Osteocyte (in vitro differentiated cells): ENCODE measurements around the gene LAMTOR2. TPM values are rescaled to one million over a fixed set of nuclear protein-coding genes. Genes with fewer than 3 reads are reported as not detected.
A peak's percentile ranks its signal among the peaks of the same experiment; 100 is the strongest.

Experiments
- DNase-seq: peaks from one replicate; pipeline ENCODE4 v3.0.0; 2021; ENCODE audit warnings: mixed read lengths; ENCODE audit not compliant: unreplicated experiment; ENCODE audit errors: extremely low spot score
- H3K27ac Mint-ChIP-seq: one replicate; pipeline ENCODE4 v1.8.0; 2021; ENCODE audit warnings: mild to moderate bottlenecking, mixed read lengths; ENCODE audit not compliant: unreplicated experiment
- H3K27me3 Mint-ChIP-seq: one replicate; pipeline ENCODE4 v1.8.0; 2021; ENCODE audit warnings: mixed read lengths; ENCODE audit not compliant: unreplicated experiment
- H3K36me3 Mint-ChIP-seq: one replicate; pipeline ENCODE4 v1.8.0; 2021; ENCODE audit warnings: mixed read lengths; ENCODE audit not compliant: unreplicated experiment
- H3K4me1 Mint-ChIP-seq: one replicate; pipeline ENCODE4 v1.8.0; 2021; ENCODE audit warnings: mixed read lengths; ENCODE audit not compliant: unreplicated experiment
- H3K4me3 Mint-ChIP-seq: one replicate; pipeline ENCODE4 v1.8.0; 2021; ENCODE audit warnings: mild to moderate bottlenecking, moderate library complexity, mixed read lengths; ENCODE audit not compliant: unreplicated experiment
- H3K9me3 Mint-ChIP-seq: one replicate; pipeline ENCODE4 v1.8.0; 2021; ENCODE audit warnings: mixed read lengths; ENCODE audit not compliant: unreplicated experiment
- total RNA-seq: library from RNA; stranded (reverse); gene quantifications from 2 replicates; pipeline ENCODE4 v1.2.1, GENCODE V29; 2021
- TF ChIP-seq, protein P1 (sequence below): fragments of 200-600 bp; sonication (generic); IDR thresholded peaks from 2 replicates; pipeline ENCODE4 v1.5.0; 2021; ENCODE audit warnings: antibody characterized with exemption, mild to moderate bottlenecking, moderate library complexity

Gene LAMTOR2
- total RNA-seq, 1 donor from 2014 or later, result 59.9 TPM

- Mint-ChIP-seq H3K9me3 (no peaks in the 10 kb centered on the region), H3K27ac (no peak overlapping the region), H3K4me1 (no peaks in the 10 kb centered on the region), H3K27me3 (no peaks in the 10 kb centered on the region), H3K36me3 (peaks cover 56% of the 10 kb centered on the region), H3K4me3 (no peak overlapping the region)
- TF ChIP-seq, protein P1, sequence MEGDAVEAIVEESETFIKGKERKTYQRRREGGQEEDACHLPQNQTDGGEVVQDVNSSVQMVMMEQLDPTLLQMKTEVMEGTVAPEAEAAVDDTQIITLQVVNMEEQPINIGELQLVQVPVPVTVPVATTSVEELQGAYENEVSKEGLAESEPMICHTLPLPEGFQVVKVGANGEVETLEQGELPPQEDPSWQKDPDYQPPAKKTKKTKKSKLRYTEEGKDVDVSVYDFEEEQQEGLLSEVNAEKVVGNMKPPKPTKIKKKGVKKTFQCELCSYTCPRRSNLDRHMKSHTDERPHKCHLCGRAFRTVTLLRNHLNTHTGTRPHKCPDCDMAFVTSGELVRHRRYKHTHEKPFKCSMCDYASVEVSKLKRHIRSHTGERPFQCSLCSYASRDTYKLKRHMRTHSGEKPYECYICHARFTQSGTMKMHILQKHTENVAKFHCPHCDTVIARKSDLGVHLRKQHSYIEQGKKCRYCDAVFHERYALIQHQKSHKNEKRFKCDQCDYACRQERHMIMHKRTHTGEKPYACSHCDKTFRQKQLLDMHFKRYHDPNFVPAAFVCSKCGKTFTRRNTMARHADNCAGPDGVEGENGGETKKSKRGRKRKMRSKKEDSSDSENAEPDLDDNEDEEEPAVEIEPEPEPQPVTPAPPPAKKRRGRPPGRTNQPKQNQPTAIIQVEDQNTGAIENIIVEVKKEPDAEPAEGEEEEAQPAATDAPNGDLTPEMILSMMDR, result no peak
- DNase-seq, result no peak
Observed at GRCh38 chr1:156012051-156012817, 42.3 kb upstream of the LAMTOR2 start.

DNA sequence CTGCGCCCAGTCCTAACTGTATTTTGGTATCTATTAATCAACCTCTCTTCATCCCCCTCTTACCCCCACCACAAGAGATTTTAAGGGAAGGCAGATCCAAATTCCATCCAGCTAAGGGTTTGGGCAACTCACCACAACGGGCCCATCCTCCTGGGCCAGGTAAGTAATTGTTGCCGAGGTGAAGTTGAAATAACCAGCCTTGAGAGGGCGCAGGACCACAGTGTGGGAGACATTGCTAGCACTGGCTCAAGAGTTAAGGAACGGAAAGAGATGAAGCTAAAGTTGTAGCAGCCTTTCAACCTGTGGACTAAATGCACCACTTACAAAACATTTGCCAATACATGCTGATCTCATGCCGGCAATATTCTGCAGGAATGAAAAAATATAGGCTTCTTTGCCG, 39.8 kb upstream of the LAMTOR2 start:
- TF ChIP-seq, protein P1, result no peak
- Mint-ChIP-seq H3K27me3 (no peaks in the 10 kb centered on the region), H3K9me3 (no peaks in the 10 kb centered on the region), H3K4me3 (no peak overlapping the region), H3K4me1 (peaks cover 10% of the 10 kb centered on the region), H3K36me3 (peaks cover 51% of the 10 kb centered on the region), H3K27ac (no peak overlapping the region)
- no peak for DNase-seq

DNA sequence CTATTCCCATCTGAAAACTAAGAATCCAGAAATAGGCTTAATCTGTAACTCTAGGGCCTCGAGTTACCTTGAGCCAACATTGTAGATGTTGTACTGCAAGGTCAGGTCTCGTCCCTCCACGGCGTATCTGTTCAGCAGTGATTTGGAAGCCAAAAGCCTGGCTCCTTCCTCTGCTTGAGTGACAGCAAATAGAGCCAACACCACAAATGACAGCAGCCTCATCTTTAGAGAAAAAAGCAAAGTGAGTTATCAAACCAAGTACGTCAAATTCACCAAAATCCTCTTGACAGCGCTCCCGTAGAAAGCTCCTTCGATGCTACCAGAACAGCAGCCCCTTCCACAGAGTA, 34.7 kb upstream of the LAMTOR2 start:
- H3K4me3 Mint-ChIP-seq, result peak overlapping the region; percentile 96
- peaks cover 5% of the 10 kb centered on the region for H3K27me3 Mint-ChIP-seq
- no peak for DNase-seq
- H3K27ac Mint-ChIP-seq, result peak overlapping the region; percentile 83
- H3K9me3 Mint-ChIP-seq, result no peaks in the 10 kb centered on the region
- peaks cover 16% of the 10 kb centered on the region for H3K4me1 Mint-ChIP-seq
- TF ChIP-seq, protein P1, result no peak
- peaks cover 15% of the 10 kb centered on the region for H3K36me3 Mint-ChIP-seq

- peak within 1 kb of the TSS; percentile 83 for H3K27ac Mint-ChIP-seq
- peaks cover 9% of the 10 kb centered on the region for H3K27me3 Mint-ChIP-seq
- no peaks in the 10 kb centered on the region for H3K9me3 Mint-ChIP-seq
- H3K36me3 Mint-ChIP-seq, result peaks cover 15% of the 10 kb centered on the region
- H3K4me3 Mint-ChIP-seq, result peak within 1 kb of the TSS; percentile 96
- DNase-seq, result peak; percentile 91
- peaks cover 16% of the 10 kb centered on the region for H3K4me1 Mint-ChIP-seq
- TF ChIP-seq, protein P1, result no peak
Observed at GRCh38 chr1:156020293-156021092, 34.1 kb upstream of the LAMTOR2 start, which contains the start of gene SSR2. TSS of gene SSR2 (minus strand) at chr1:156020951. CDS start at chr1:156020167, 784 bp downstream.

- TF ChIP-seq, protein P1, result no peak
- Mint-ChIP-seq H3K9me3 (no peaks in the 10 kb centered on the region), H3K27ac (no peak overlapping the region), H3K4me3 (peak overlapping the region; percentile 96), H3K36me3 (peaks cover 15% of the 10 kb centered on the region), H3K27me3 (peaks cover 9% of the 10 kb centered on the region), H3K4me1 (peaks cover 17% of the 10 kb centered on the region)
- no peak for DNase-seq
Observed at GRCh38 chr1:156021093-156021428, 33.5 kb upstream of the LAMTOR2 start.
